ENCODE results near the gene CCDC93.

DNA sequence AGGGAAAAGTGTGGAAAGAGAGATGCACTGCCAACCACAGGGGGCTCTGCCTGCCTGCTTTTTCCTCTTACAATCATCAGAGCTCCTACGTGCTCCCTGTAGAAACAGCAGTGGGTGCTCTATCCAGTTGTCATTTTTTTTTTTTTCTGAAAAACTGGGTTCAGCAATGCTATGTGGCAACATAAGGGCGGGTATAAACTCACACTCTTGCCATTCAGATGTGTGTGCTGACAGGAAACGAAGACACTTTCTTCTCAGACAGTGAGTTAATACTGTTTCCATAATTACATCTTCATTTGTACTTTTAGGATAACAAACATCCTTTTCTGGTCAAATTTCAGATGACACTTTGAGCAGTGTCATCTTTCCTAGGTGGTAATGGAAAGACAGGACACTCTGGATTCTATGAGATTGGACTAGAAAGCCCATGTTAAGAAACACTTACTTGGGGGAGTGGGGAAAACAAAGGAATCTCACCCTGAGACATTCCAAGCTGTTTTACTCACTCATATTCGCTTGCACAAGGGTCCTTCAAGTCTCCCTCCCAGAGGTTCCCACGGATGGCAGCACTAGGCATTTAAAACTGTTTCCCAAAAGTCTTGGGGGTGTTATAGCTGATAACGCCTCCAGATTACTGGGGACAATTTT lies 41.3 kb downstream of the CCDC93 start:
- TF ChIP-seq, protein P1, sequence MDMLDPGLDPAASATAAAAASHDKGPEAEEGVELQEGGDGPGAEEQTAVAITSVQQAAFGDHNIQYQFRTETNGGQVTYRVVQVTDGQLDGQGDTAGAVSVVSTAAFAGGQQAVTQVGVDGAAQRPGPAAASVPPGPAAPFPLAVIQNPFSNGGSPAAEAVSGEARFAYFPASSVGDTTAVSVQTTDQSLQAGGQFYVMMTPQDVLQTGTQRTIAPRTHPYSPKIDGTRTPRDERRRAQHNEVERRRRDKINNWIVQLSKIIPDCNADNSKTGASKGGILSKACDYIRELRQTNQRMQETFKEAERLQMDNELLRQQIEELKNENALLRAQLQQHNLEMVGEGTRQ (IDR thresholded peaks at IDR 0.05; ENCODE audit: borderline replicate concordance, low read depth, low read length): no peak
- no peak for TF ChIP-seq POLR2A (IDR thresholded peaks at IDR 0.05; ENCODE audit: low read depth, low read length)
- no peak for TF ChIP-seq TCF12 (IDR thresholded peaks at IDR 0.05; ENCODE audit: low read depth, low read length)
- TF ChIP-seq ETV6 (conservative IDR thresholded peaks at IDR 0.05 in 1 of 2, IDR thresholded peaks at IDR 0.05 in 1 of 2; ENCODE audit: borderline replicate concordance in 1 of 2, low read depth in 1 of 2): no peak
- TF ChIP-seq CHD1 (IDR thresholded peaks at IDR 0.05; ENCODE audit: low read depth, low read length): no peak
- TF ChIP-seq, protein P2, sequence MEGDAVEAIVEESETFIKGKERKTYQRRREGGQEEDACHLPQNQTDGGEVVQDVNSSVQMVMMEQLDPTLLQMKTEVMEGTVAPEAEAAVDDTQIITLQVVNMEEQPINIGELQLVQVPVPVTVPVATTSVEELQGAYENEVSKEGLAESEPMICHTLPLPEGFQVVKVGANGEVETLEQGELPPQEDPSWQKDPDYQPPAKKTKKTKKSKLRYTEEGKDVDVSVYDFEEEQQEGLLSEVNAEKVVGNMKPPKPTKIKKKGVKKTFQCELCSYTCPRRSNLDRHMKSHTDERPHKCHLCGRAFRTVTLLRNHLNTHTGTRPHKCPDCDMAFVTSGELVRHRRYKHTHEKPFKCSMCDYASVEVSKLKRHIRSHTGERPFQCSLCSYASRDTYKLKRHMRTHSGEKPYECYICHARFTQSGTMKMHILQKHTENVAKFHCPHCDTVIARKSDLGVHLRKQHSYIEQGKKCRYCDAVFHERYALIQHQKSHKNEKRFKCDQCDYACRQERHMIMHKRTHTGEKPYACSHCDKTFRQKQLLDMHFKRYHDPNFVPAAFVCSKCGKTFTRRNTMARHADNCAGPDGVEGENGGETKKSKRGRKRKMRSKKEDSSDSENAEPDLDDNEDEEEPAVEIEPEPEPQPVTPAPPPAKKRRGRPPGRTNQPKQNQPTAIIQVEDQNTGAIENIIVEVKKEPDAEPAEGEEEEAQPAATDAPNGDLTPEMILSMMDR (IDR thresholded peaks at IDR 0.05 in 2 of 3, conservative IDR thresholded peaks at IDR 0.05 in 1 of 3; ENCODE audit: control insufficient read depth in 2 of 3, extremely low read depth in 1 of 3, insufficient read depth in 1 of 3, low read depth in 3 of 3, low read length in 3 of 3): no peak
- no peak for TF ChIP-seq TAF1 (IDR thresholded peaks at IDR 0.05; ENCODE audit: borderline replicate concordance, low read depth, low read length)

Data from GM12878 (cell line).